ENCODE results near the gene EEIG1.
A peak's percentile ranks its signal among the peaks of the same experiment; 100 is the strongest.

DNA sequence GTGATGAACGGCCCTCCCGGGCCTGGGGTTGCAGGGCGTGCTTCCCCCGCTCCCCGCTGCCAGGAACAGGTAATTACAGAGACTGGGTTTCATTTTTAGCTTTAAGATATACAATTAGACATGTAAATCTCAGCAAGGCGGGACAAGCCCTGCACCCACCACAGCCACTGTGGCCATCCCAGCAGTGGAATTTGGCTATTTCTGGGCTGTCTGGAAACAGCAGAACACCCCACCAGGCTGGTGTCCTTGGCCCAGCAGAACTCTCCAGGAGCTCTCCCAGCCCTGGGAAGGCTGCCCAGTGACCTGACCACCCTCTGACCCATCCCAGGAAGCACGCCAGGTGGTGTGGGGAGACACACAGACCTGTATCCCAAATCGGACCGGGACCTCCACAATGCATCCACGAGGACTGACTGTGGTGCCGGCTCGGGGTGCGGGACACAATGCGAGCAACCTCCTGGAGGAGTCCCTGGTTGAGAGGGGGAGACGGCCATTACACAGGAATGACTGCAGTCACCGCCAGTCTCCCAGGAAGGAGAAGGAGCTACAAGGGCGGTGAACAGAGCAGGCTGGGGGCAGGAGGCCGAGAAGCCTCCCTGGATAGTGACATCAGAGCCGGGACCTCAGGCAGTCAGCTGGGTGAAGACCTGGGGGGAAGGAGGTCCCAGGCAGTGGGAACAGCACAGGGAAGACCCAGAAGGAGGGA, 17.3 kb downstream of the EEIG1 start:
- TF ChIP-seq, protein P1, sequence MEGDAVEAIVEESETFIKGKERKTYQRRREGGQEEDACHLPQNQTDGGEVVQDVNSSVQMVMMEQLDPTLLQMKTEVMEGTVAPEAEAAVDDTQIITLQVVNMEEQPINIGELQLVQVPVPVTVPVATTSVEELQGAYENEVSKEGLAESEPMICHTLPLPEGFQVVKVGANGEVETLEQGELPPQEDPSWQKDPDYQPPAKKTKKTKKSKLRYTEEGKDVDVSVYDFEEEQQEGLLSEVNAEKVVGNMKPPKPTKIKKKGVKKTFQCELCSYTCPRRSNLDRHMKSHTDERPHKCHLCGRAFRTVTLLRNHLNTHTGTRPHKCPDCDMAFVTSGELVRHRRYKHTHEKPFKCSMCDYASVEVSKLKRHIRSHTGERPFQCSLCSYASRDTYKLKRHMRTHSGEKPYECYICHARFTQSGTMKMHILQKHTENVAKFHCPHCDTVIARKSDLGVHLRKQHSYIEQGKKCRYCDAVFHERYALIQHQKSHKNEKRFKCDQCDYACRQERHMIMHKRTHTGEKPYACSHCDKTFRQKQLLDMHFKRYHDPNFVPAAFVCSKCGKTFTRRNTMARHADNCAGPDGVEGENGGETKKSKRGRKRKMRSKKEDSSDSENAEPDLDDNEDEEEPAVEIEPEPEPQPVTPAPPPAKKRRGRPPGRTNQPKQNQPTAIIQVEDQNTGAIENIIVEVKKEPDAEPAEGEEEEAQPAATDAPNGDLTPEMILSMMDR (IDR thresholded peaks at IDR 0.05): peak in 1 of 6 experiments; percentile 8
- no peak for TF ChIP-seq POLR2A (IDR thresholded peaks at IDR 0.05)
